Measurements from ENCODE around the gene ATG12. TPM values are rescaled to one million over a fixed set of nuclear protein-coding genes. Genes with fewer than 3 reads are reported as not detected.

ATG12 gene
- polyA plus RNA-seq, 1 experiment: 154 TPM

DNA sequence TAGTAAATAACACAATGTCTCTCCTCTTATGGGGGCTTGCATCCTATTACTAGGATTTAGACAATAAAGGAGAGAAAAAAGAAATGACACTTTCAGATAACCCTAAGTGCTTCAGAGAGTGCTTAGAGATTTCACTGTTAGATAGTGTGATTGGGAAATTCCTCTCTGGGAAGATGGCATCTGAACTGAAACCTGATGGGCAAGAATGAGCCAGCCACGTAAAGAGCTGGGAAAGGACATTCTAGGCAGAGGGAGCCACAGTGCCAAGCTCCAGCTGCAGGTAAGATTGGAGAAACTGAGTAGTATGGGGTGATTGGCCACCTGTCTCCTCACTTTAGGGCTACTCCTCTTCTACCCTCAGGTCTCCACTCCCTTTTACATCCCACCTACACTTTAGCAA, 39.4 kb downstream of the ATG12 start:
- TF ChIP-seq, protein P1, sequence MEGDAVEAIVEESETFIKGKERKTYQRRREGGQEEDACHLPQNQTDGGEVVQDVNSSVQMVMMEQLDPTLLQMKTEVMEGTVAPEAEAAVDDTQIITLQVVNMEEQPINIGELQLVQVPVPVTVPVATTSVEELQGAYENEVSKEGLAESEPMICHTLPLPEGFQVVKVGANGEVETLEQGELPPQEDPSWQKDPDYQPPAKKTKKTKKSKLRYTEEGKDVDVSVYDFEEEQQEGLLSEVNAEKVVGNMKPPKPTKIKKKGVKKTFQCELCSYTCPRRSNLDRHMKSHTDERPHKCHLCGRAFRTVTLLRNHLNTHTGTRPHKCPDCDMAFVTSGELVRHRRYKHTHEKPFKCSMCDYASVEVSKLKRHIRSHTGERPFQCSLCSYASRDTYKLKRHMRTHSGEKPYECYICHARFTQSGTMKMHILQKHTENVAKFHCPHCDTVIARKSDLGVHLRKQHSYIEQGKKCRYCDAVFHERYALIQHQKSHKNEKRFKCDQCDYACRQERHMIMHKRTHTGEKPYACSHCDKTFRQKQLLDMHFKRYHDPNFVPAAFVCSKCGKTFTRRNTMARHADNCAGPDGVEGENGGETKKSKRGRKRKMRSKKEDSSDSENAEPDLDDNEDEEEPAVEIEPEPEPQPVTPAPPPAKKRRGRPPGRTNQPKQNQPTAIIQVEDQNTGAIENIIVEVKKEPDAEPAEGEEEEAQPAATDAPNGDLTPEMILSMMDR (IDR thresholded peaks at IDR 0.05; ENCODE audit: low read depth, low read length): no peak
- CTCF ChIA-PET: no interaction called here
- Histone ChIP-seq H3K4me3 (ENCODE audit: low read depth, low read length) (no peak overlapping the region), H3K27ac (ENCODE audit: low read depth, low read length) (no peak overlapping the region), H3K9me3 (ENCODE audit: control insufficient read depth, insufficient read depth, low read length) (no peaks in the 10 kb centered on the region), H3K27me3 (ENCODE audit: control insufficient read depth, insufficient read depth, low read length) (no peaks in the 10 kb centered on the region)
- DNase-seq (ENCODE audit: low read depth, low spot score): no peak
- POLR2A ChIA-PET: no interaction called here

DNA sequence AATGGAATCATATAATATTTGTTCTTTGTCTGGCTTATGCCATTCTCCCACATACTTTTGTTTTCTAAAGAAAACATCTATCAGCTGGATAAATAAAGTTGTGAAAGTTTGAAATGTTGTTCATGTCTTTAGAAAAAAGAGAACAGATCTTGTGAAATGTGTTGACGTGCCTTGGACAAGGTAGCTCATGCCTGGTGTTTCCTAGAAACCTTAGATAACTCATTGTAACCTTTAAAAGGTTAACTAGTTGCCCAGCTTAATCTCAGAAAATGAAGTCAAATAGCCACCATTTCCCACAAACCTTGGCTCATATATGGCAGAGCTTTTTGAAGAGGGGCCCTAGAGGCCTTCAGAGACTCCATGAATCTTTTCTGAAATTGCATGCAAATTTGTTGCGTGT, 40.2 kb downstream of the ATG12 start:
- Histone ChIP-seq H3K27me3 (ENCODE audit: control insufficient read depth, insufficient read depth, low read length) (no peaks in the 10 kb centered on the region), H3K27ac (ENCODE audit: low read depth, low read length) (no peak overlapping the region), H3K4me3 (ENCODE audit: low read depth, low read length) (no peak overlapping the region), H3K9me3 (ENCODE audit: control insufficient read depth, insufficient read depth, low read length) (no peaks in the 10 kb centered on the region)
- no peak for DNase-seq (ENCODE audit: low read depth, low spot score)
- CTCF ChIA-PET: no interaction called here
- POLR2A ChIA-PET: no interaction called here
- TF ChIP-seq, protein P1 (IDR thresholded peaks at IDR 0.05; ENCODE audit: low read depth, low read length): no peak

DNA sequence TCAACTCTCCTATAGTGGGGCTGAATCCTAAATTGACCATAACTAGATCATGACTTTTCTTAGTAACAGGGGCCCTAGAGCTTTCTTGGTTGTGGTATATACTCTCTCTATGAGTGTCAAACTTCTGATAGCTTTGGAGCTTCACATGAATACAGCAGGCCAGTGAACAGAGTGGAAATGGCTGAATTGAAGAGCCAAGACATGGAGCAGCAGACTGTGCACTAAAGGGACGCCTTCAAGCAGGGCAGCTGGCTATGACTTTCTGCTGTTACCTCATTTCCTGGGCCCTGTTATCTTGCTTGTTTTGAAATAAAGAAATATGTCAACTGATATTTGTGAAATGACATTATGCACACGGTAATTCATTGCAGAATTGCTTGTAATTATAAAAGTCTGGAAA, 41.3 kb downstream of the ATG12 start:
- CTCF ChIA-PET: no interaction called here
- no peaks in the 10 kb centered on the region for H3K27me3 ChIP-seq (ENCODE audit: control insufficient read depth, insufficient read depth, low read length)
- DNase-seq (ENCODE audit: low read depth, low spot score): no peak
- no peak overlapping the region for H3K27ac ChIP-seq (ENCODE audit: low read depth, low read length)
- H3K4me3 ChIP-seq (ENCODE audit: low read depth, low read length): no peak overlapping the region
- TF ChIP-seq, protein P1 (IDR thresholded peaks at IDR 0.05; ENCODE audit: low read depth, low read length): no peak
- H3K9me3 ChIP-seq (ENCODE audit: control insufficient read depth, insufficient read depth, low read length): no peaks in the 10 kb centered on the region
- POLR2A ChIA-PET: no interaction called here

DNA sequence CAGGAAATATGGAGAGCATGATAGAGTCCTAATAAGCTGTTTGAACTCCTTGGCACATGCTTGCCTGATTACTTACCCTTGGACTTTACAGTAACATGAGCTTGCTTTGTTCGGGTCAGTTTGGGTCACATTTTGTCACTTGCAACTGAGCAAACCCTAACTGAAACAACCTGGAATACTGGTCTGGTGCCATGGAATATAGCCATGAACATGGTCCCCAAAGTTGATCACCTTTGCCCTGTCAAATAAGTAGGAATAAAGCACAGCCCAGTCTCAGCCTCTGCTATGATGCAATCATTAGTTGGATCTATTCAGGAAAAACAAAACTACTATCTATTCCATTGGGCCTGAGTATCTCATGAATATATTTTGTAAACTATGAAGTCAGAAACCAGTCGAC, 43.1 kb downstream of the ATG12 start:
- Histone ChIP-seq H3K27me3 (ENCODE audit: control insufficient read depth, insufficient read depth, low read length) (no peaks in the 10 kb centered on the region), H3K27ac (ENCODE audit: low read depth, low read length) (no peak overlapping the region), H3K4me3 (ENCODE audit: low read depth, low read length) (no peak overlapping the region), H3K9me3 (ENCODE audit: control insufficient read depth, insufficient read depth, low read length) (no peaks in the 10 kb centered on the region)
- ChIA-PET POLR2A (no interaction called here), CTCF (no interaction called here)
- no peak for DNase-seq (ENCODE audit: low read depth, low spot score)
- TF ChIP-seq, protein P1 (IDR thresholded peaks at IDR 0.05; ENCODE audit: low read depth, low read length): no peak

DNA sequence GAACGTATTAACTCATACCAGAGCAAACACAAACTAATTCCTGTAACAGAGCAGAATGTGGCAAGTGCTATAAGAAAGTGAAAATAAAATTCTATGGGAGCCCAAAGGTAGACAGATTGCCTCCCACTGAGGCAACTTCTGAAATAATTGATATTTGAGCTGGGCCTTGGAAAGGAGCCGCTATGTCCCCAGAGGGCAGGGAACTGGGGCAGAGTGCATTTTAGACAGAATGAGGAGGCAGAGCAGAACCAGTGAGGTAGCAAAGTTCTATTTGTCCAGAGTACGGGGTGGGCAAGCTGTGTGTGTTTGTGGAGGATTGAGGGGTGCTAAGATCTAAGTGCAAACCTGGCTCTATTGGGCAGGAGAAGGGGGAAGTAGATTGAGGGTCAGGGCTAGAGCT, 44.7 kb downstream of the ATG12 start:
- H3K27ac ChIP-seq (ENCODE audit: low read depth, low read length): no peak overlapping the region
- CTCF ChIA-PET: no interaction called here
- POLR2A ChIA-PET: no interaction called here
- DNase-seq (ENCODE audit: low read depth, low spot score): no peak
- H3K4me3 ChIP-seq (ENCODE audit: low read depth, low read length): no peak overlapping the region
- TF ChIP-seq, protein P1 (IDR thresholded peaks at IDR 0.05; ENCODE audit: low read depth, low read length): no peak
- H3K9me3 ChIP-seq (ENCODE audit: control insufficient read depth, insufficient read depth, low read length): no peaks in the 10 kb centered on the region
- H3K27me3 ChIP-seq (ENCODE audit: control insufficient read depth, insufficient read depth, low read length): peaks cover 1% of the 10 kb centered on the region
